ENCODE measurements around the gene DOK7. TPM values are rescaled to one million over a fixed set of nuclear protein-coding genes. Genes with fewer than 3 reads are reported as not detected.

Gene DOK7, protein sequence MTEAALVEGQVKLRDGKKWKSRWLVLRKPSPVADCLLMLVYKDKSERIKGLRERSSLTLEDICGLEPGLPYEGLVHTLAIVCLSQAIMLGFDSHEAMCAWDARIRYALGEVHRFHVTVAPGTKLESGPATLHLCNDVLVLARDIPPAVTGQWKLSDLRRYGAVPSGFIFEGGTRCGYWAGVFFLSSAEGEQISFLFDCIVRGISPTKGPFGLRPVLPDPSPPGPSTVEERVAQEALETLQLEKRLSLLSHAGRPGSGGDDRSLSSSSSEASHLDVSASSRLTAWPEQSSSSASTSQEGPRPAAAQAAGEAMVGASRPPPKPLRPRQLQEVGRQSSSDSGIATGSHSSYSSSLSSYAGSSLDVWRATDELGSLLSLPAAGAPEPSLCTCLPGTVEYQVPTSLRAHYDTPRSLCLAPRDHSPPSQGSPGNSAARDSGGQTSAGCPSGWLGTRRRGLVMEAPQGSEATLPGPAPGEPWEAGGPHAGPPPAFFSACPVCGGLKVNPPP
- total RNA-seq (not detected in 2 replicates), polyA plus RNA-seq (not detected in 2 replicates), polyA minus RNA-seq (0.19 TPM in 1 of 2 replicates, not detected in the other), Bru-seq, nascent RNA (not detected), BruChase-seq, experiment 1, labeled RNA remaining after a 6-hour chase (percentile 22 among the genes with signal in this experiment), BruChase-seq, experiment 2, labeled RNA remaining after a 2-hour chase (not detected)
- not detected in 2 replicates for polyA plus RNA-seq (2011; cell fraction: cytosol; rRNA removed)
- 0.07 TPM in 1 of 2 replicates, not detected in the other for polyA plus RNA-seq (2011; cell fraction: nucleus; rRNA removed)
- polyA plus RNA-seq (2012) = not detected in 2 replicates
- not detected for polyA minus RNA-seq (2011; cell fraction: cytosol; rRNA and poly(A)+ RNA removed)
- not detected in 2 replicates for polyA minus RNA-seq (2011; cell fraction: nucleus; rRNA and poly(A)+ RNA removed)
- long read RNA-seq = 0 reads

GRCh38 chr4:3462790-3463415 lies at the start of gene DOK7:
Gene DOK7, plus strand, starts transcription at chr4:3463306. Its CDS starts 70 bp downstream, at chr4:3463376.
- Histone ChIP-seq H3K27me3 (ENCODE audit: control insufficient read depth in 2 of 2, insufficient read depth in 2 of 2, low read length in 2 of 2) (peaks cover 7 to 9% of the 10 kb centered on the region in 2 experiments), H3K4me1 (ENCODE audit: control insufficient read depth, extremely low read depth, insufficient read depth, low read length) (no peaks in the 10 kb centered on the region), H3K4me3 (replicated peaks in 1 of 3; ENCODE audit: insufficient read depth in 1 of 3, low read depth in 1 of 3, low read length in 3 of 3) (peak within 1 kb of the TSS in 1 of 3 experiments; percentile 12), H4K20me1 (replicated peaks; ENCODE audit: control insufficient read depth, extremely low read depth, insufficient read depth, low read length) (no peaks in the 10 kb centered on the region), H3K9me1 (replicated peaks; ENCODE audit: control insufficient read depth, extremely low read depth, insufficient read depth, low read length) (no peaks in the 10 kb centered on the region), H3K4me2 (ENCODE audit: insufficient read depth, low read length) (no peak within 1 kb of the TSS), H3K79me2 (ENCODE audit: control insufficient read depth, insufficient read depth, low read length) (no peaks in the 10 kb centered on the region), H3K36me3 (ENCODE audit: control insufficient read depth in 2 of 2, extremely low read depth in 1 of 2, insufficient read depth in 2 of 2, low read length in 2 of 2) (no peaks in the 10 kb centered on the region), H3K9me3 (replicated peaks; ENCODE audit: control insufficient read depth, insufficient read depth, low read length) (no peaks in the 10 kb centered on the region), H3K27ac (ENCODE audit: insufficient read depth, low read depth, low read length) (no peak within 1 kb of the TSS), H2AFZ (ENCODE audit: low read depth, low read length) (no peak within 1 kb of the TSS), H3K9ac (replicated peaks; ENCODE audit: extremely low read depth, insufficient read depth, low read length) (no peak within 1 kb of the TSS)
- TF ChIP-seq EZH2 (IDR thresholded peaks at IDR 0.05; ENCODE audit: borderline replicate concordance, low read depth, low read length, severe bottlenecking) (no peak), JUN (IDR thresholded peaks at IDR 0.05; ENCODE audit: borderline replicate concordance, insufficient read depth, insufficient read length, low read depth) (no peak), FOS (IDR thresholded peaks at IDR 0.05; ENCODE audit: borderline replicate concordance, insufficient read depth, low read length) (no peak), POLR2AphosphoS5 (IDR thresholded peaks at IDR 0.05; ENCODE audit: insufficient read depth, low read depth, low read length) (no peak), GATA2 (IDR thresholded peaks at IDR 0.05; ENCODE audit: insufficient read depth, insufficient read length, low read depth, low read length) (no peak), MYC (IDR thresholded peaks at IDR 0.05; ENCODE audit: low read depth, low read length) (no peak), POLR2A (IDR thresholded peaks at IDR 0.05; ENCODE audit: low read depth, low read length) (no peak)
- TF ChIP-seq, protein P1, sequence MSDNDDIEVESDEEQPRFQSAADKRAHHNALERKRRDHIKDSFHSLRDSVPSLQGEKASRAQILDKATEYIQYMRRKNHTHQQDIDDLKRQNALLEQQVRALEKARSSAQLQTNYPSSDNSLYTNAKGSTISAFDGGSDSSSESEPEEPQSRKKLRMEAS (IDR thresholded peaks at IDR 0.05; ENCODE audit: insufficient read depth, insufficient read length) = no peak
- TF ChIP-seq, protein P2, sequence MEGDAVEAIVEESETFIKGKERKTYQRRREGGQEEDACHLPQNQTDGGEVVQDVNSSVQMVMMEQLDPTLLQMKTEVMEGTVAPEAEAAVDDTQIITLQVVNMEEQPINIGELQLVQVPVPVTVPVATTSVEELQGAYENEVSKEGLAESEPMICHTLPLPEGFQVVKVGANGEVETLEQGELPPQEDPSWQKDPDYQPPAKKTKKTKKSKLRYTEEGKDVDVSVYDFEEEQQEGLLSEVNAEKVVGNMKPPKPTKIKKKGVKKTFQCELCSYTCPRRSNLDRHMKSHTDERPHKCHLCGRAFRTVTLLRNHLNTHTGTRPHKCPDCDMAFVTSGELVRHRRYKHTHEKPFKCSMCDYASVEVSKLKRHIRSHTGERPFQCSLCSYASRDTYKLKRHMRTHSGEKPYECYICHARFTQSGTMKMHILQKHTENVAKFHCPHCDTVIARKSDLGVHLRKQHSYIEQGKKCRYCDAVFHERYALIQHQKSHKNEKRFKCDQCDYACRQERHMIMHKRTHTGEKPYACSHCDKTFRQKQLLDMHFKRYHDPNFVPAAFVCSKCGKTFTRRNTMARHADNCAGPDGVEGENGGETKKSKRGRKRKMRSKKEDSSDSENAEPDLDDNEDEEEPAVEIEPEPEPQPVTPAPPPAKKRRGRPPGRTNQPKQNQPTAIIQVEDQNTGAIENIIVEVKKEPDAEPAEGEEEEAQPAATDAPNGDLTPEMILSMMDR (IDR thresholded peaks at IDR 0.05; ENCODE audit: extremely low read depth in 1 of 2, insufficient read depth in 1 of 2, low read depth in 1 of 2, low read length in 2 of 2) = no peak
- no TSS peak for BruUV-seq (replicated peaks)
- POLR2A ChIA-PET = no interaction called here
- CTCF ChIA-PET = interaction anchor here (1.1 to 1.3 kb wide), 2 partner anchors 16 to 18 kb away, joined by 3 read pairs; no protein-coding TSS in a partner anchor
- DNase-seq (ENCODE audit: low read depth, low spot score) (no peak), FAIRE-seq (no peak)
- intact Hi-C loops (cut with micrococcal nuclease) (no loop called here), dilution Hi-C loops (cut with MboI; ENCODE audit: extremely low pct_ligation_motif_present, low sequenced_read_pairs) (no loop called here)

All from endothelial cell of umbilical vein (primary cell).